Measurements from ENCODE around the gene MTMR2. TPM values are rescaled to one million over a fixed set of nuclear protein-coding genes. Genes with fewer than 3 reads are reported as not detected.

Gene MTMR2
- total and polyA plus RNA-seq, 2 of the 13 experiments (the other 11 are each of a cell fraction or from before 2014, with no cell fraction given) = 12.7 to 22.3 TPM

DNA sequence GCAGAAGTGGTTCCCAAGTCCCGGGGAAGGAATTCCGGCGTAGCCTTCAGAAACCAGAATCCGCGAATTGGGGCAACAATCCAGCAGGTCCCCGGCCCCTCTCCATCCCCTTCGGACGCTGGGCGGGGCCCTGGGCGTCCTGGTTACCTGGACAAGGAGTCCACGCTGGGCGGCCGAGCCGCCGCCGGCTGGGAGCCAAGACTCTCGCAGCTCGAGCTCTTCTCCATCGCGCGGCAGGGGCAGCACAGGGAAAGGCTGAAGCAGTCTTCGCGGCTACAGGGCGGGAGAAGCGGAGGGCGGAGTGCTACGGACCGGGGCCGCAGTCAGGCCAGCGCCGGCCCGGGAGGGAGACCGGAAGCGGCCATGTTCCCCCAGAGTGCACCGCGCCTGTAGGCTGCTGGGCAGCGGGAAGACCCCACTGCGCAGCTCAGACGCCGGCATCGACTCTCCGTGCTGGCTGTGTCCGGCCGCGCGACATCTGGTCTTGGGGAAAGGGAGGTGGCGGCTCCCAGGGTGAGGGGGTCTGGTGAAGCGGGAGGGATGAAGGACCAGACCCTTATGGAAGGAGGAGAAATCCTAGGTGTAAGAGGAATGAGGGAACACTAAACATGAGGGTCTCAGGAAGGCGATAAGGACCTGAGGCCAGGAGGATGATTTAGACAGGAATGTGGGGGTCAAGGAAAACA is at the start of gene MTMR2 (continued):
- TF ChIP-seq ZNF570 (CRISPR knock-in tag; IDR thresholded peaks at IDR 0.05; ENCODE audit: borderline replicate concordance) (no peak), MAX (IDR thresholded peaks at IDR 0.05) (peak; percentile 89), RFX5 (IDR thresholded peaks at IDR 0.05; ENCODE audit: low read depth, low read length) (no peak), NCOA5 (CRISPR knock-in tag; IDR thresholded peaks at IDR 0.05) (no peak), WIZ (CRISPR knock-in tag; IDR thresholded peaks at IDR 0.05) (peak; percentile 36; the same call in 1 of the 2 replicates), XRCC5 (optimal IDR thresholded peaks at IDR 0.05; ENCODE audit: low read length) (peak; percentile 76), ZNF891 (CRISPR knock-in tag; IDR thresholded peaks at IDR 0.05) (0 out of 2 replicates have a peak, but pooled peaks have one; percentile 53), ZNF557 (CRISPR knock-in tag; IDR thresholded peaks at IDR 0.05) (no peak), NR2F1 (CRISPR knock-in tag; IDR thresholded peaks at IDR 0.05) (no peak), SNAI1 (CRISPR knock-in tag; IDR thresholded peaks at IDR 0.05; ENCODE audit: borderline replicate concordance) (peak; percentile 95; the same call in 1 of the 2 replicates), ZNF615 (CRISPR knock-in tag; IDR thresholded peaks at IDR 0.05; ENCODE audit: borderline replicate concordance) (no peak), ESRRA (CRISPR knock-in tag; IDR thresholded peaks at IDR 0.05; ENCODE audit: low read depth) (peak; percentile 61; the same call in 1 of the 2 replicates), ZNF230 (CRISPR knock-in tag; IDR thresholded peaks at IDR 0.05) (peak; percentile 71; the same call in 1 of the 2 replicates), GTF2F1 (IDR thresholded peaks at IDR 0.05; ENCODE audit: low read length) (no peak), MIER3 (CRISPR knock-in tag; IDR thresholded peaks at IDR 0.05; ENCODE audit: borderline replicate concordance) (0 out of 2 replicates have a peak, but pooled peaks have one; percentile 50), ZNF503 (CRISPR knock-in tag; IDR thresholded peaks at IDR 0.05) (peak; percentile 62; the same call in 1 of the 2 replicates), TAF15 (IDR thresholded peaks at IDR 0.05; ENCODE audit: low read depth, low read length, poor library complexity, severe bottlenecking) (no peak), HNRNPK (IDR thresholded peaks at IDR 0.05; ENCODE audit: low read depth, low read length, poor library complexity, severe bottlenecking) (peak; percentile 39), GZF1 (CRISPR knock-in tag; IDR thresholded peaks at IDR 0.05) (peak; percentile 77; the same call in 1 of the 2 replicates), NFKBIZ (CRISPR knock-in tag; IDR thresholded peaks at IDR 0.05) (0 out of 2 replicates have a peak, but pooled peaks have one; percentile 71), ZNF619 (CRISPR knock-in tag; IDR thresholded peaks at IDR 0.05) (peak; percentile 86; the same call in 1 of the 2 replicates), ZNF543 (CRISPR knock-in tag; IDR thresholded peaks at IDR 0.05) (peak; percentile 98), MED1 (CRISPR knock-in tag; IDR thresholded peaks at IDR 0.05) (peak; percentile 74), HNF4A (CRISPR knock-in tag; IDR thresholded peaks at IDR 0.05) (no peak; the same call in 1 of the 2 replicates), ZNF607 (CRISPR knock-in tag; IDR thresholded peaks at IDR 0.05; ENCODE audit: borderline replicate concordance) (peak; percentile 53; the same call in 1 of the 2 replicates), TRIM24 (CRISPR knock-in tag; IDR thresholded peaks at IDR 0.05) (no peak), ZNF224 (CRISPR knock-in tag; IDR thresholded peaks at IDR 0.05) (no peak), CHD4 (IDR thresholded peaks at IDR 0.05; ENCODE audit: borderline replicate concordance, low read length) (no peak), ZNF10 (CRISPR knock-in tag; IDR thresholded peaks at IDR 0.05; ENCODE audit: borderline replicate concordance, low read depth) (no peak), ISL2 (CRISPR knock-in tag; IDR thresholded peaks at IDR 0.05) (peak; percentile 64; the same call in 1 of the 2 replicates), MYNN (CRISPR knock-in tag; IDR thresholded peaks at IDR 0.05; ENCODE audit: low read depth) (0 out of 2 replicates have a peak, but pooled peaks have one; percentile 44)

All from HepG2 (cell line).